KMS-11 (cell line): Measurements from ENCODE around the gene CGRRF1.

Experiments
- H2AFZ ChIP-seq: fragments of 200-600 bp; sonication (generic); 2 replicates; pipeline ENCODE4 v1.6.1; 2016; ENCODE audit warnings: antibody characterized with exemption, mixed run types, low read depth
- H3K27ac ChIP-seq: fragments of 200-600 bp; sonication (generic); 2 replicates; pipeline ENCODE4 v1.6.1; 2016; ENCODE audit warnings: mild to moderate bottlenecking, mixed run types
- H3K27me3 ChIP-seq: fragments of 200-600 bp; sonication (generic); 2 replicates; pipeline ENCODE4 v1.6.1; 2017; ENCODE audit warnings: mild to moderate bottlenecking, low read depth, mixed run types, moderate library complexity; ENCODE audit not compliant: insufficient read depth
- H3K36me3 ChIP-seq: fragments of 200-600 bp; sonication (generic); 2 replicates; pipeline ENCODE4 v1.6.1; 2017; ENCODE audit warnings: mild to moderate bottlenecking, mixed run types; ENCODE audit not compliant: insufficient read depth
- H3K4me1 ChIP-seq: fragments of 200-600 bp; sonication (generic); 2 replicates; pipeline ENCODE4 v1.6.1; 2016; ENCODE audit warnings: mild to moderate bottlenecking, low read depth, mixed run types; ENCODE audit not compliant: poor library complexity, severe bottlenecking
- H3K4me2 ChIP-seq: fragments of 200-600 bp; sonication (generic); 2 replicates; pipeline ENCODE4 v1.7.0; 2016; ENCODE audit warnings: mild to moderate bottlenecking, mixed run types
- H3K4me3 ChIP-seq: fragments of 200-600 bp; sonication (generic); IDR thresholded peaks from 2 replicates; pipeline ENCODE4 v1.6.1; 2017; ENCODE audit warnings: low read depth, low read length, mixed read lengths; ENCODE audit not compliant: insufficient read depth
- H3K79me2 ChIP-seq: fragments of 200-600 bp; sonication (generic); 2 replicates; pipeline ENCODE4 v1.6.1; 2016; ENCODE audit warnings: low read depth, mixed run types; ENCODE audit not compliant: insufficient read depth
- H3K9ac ChIP-seq: fragments of 200-600 bp; sonication (generic); 2 replicates; pipeline ENCODE4 v1.6.1; 2016; ENCODE audit warnings: mild to moderate bottlenecking, mixed run types
- H4K20me1 ChIP-seq: fragments of 200-600 bp; sonication (generic); 2 replicates; pipeline ENCODE4 v1.6.1; 2016; ENCODE audit warnings: mild to moderate bottlenecking, mixed run types; ENCODE audit not compliant: insufficient read depth
- CTCF ChIP-seq: fragments of 200-600 bp; sonication (generic); conservative IDR thresholded peaks from 2 replicates; pipeline ENCODE4 v1.6.1; 2017; ENCODE audit warnings: low read depth, mild to moderate bottlenecking, antibody characterized with exemption, low read length, moderate library complexity, mixed read lengths

CGRRF1 gene

GRCh38 chr14:54487771-54488170, 21.9 kb upstream of the CGRRF1 start:
- Histone ChIP-seq H3K4me1 (peaks cover 43% of the 10 kb centered on the region), H4K20me1 (no peaks in the 10 kb centered on the region), H3K36me3 (no peaks in the 10 kb centered on the region), H3K27ac (no peak overlapping the region), H2AFZ (no peak overlapping the region), H3K79me2 (peaks cover 49% of the 10 kb centered on the region; the same call in 1 of the 2 replicates), H3K27me3 (no peaks in the 10 kb centered on the region), H3K9ac (peak overlapping the region; percentile 77), H3K4me2 (peak overlapping the region; percentile 85), H3K4me3 (no peak overlapping the region)
- no peak for TF ChIP-seq CTCF

- Histone ChIP-seq H2AFZ (peak overlapping the region; percentile 52), H3K4me1 (peaks cover 39% of the 10 kb centered on the region), H3K27me3 (no peaks in the 10 kb centered on the region), H3K27ac (peak overlapping the region; percentile 43), H4K20me1 (no peaks in the 10 kb centered on the region), H3K4me3 (no peak overlapping the region), H3K4me2 (peak overlapping the region; percentile 85), H3K9ac (peak overlapping the region; percentile 77), H3K36me3 (no peaks in the 10 kb centered on the region), H3K79me2 (peaks cover 49% of the 10 kb centered on the region; the same call in 1 of the 2 replicates)
- no peak for TF ChIP-seq CTCF
These were observed 21.4 kb upstream of the CGRRF1 start for GRCh38 chr14:54488318-54488645.

- Histone ChIP-seq H3K27ac (peak within 1 kb of the TSS; percentile 43), H3K79me2 (peaks cover 45% of the 10 kb centered on the region; the same call in 1 of the 2 replicates), H3K4me2 (peak within 1 kb of the TSS; percentile 85)
These were observed 20.9 kb upstream of the CGRRF1 start, which contains the start of gene GMFB for GRCh38 chr14:54488646-54489317. GMFB (minus strand) TSS chr14:54488980; CDS start chr14:54488927, 53 bp downstream.

GRCh38 chr14:54489318-54489683, 20.4 kb upstream of the CGRRF1 start:
- no peak for TF ChIP-seq CTCF
- peak overlapping the region; percentile 43; the same call in 1 of the 2 replicates for H3K27ac ChIP-seq

More at GRCh38 chr14:54488646-54489317, 20.9 kb upstream of the CGRRF1 start, which contains the start of gene GMFB:
- no peaks in the 10 kb centered on the region for H3K36me3 ChIP-seq
- no peaks in the 10 kb centered on the region for H3K27me3 ChIP-seq
- H3K9ac ChIP-seq: peak within 1 kb of the TSS; percentile 77
- H3K4me3 ChIP-seq: no peak within 1 kb of the TSS
- TF ChIP-seq CTCF: no peak
- H2AFZ ChIP-seq: peak within 1 kb of the TSS; percentile 91
- H3K4me1 ChIP-seq: peaks cover 34% of the 10 kb centered on the region
- no peaks in the 10 kb centered on the region for H4K20me1 ChIP-seq

More at GRCh38 chr14:54489318-54489683, 20.4 kb upstream of the CGRRF1 start:
- H2AFZ ChIP-seq: peak overlapping the region; percentile 91
- peaks cover 28% of the 10 kb centered on the region for H3K4me1 ChIP-seq
- H3K4me3 ChIP-seq: no peak overlapping the region
- H3K36me3 ChIP-seq: no peaks in the 10 kb centered on the region
- H3K4me2 ChIP-seq: peak overlapping the region; percentile 68
- H3K79me2 ChIP-seq: peaks cover 42% of the 10 kb centered on the region; the same call in 1 of the 2 replicates
- H4K20me1 ChIP-seq: no peaks in the 10 kb centered on the region
- no peaks in the 10 kb centered on the region for H3K27me3 ChIP-seq
- H3K9ac ChIP-seq: peak overlapping the region; percentile 77; the same call in 1 of the 2 replicates
